GM12891 (cell line): ENCODE measurements around the gene YIF1A.
"Not testable (repeated sequence)": the region's sequence is repeated elsewhere in the genome, so short reads cannot be mapped to it uniquely, and the experiment has no call there.

Experiments
- DNase-seq: peaks from one replicate; pipeline ENCODE4 v3.0.0; 2011; ENCODE audit warnings: low spot score; ENCODE audit not compliant: insufficient read length
- FAIRE-seq: peaks from 2 replicates; lab custom pipeline; 2011; peaks lifted over from hg19 to GRCh38; lab: Jason Lieb, UNC
- PAX5 ChIP-seq: IDR thresholded peaks from 2 replicates; pipeline ENCODE4 v1.6.1; 2011; ENCODE audit warnings: low read length, moderate library complexity, mild to moderate bottlenecking; ENCODE audit not compliant: insufficient read depth, severe bottlenecking
- POLR2A ChIP-seq: IDR thresholded peaks from 2 replicates; pipeline ENCODE4 v1.6.1; 2011; ENCODE audit warnings: low read depth, low read length, control low read depth
- POLR2AphosphoS5 ChIP-seq: IDR thresholded peaks from 2 replicates; pipeline ENCODE4 v1.6.1; 2011; ENCODE audit warnings: low read depth, low read length, control low read depth
- POU2F2 ChIP-seq: IDR thresholded peaks from 2 replicates; pipeline ENCODE4 v1.6.1; 2011; ENCODE audit warnings: low read depth, mild to moderate bottlenecking, control low read depth, low read length, moderate library complexity
- SPI1 ChIP-seq: IDR thresholded peaks from 2 replicates; pipeline ENCODE4 v1.6.1; 2011; ENCODE audit warnings: low read depth, low read length, control low read depth
- TAF1 ChIP-seq: IDR thresholded peaks from 2 replicates; pipeline ENCODE4 v1.6.1; 2011; ENCODE audit warnings: low read depth, low read length, control low read depth

Gene YIF1A

DNA sequence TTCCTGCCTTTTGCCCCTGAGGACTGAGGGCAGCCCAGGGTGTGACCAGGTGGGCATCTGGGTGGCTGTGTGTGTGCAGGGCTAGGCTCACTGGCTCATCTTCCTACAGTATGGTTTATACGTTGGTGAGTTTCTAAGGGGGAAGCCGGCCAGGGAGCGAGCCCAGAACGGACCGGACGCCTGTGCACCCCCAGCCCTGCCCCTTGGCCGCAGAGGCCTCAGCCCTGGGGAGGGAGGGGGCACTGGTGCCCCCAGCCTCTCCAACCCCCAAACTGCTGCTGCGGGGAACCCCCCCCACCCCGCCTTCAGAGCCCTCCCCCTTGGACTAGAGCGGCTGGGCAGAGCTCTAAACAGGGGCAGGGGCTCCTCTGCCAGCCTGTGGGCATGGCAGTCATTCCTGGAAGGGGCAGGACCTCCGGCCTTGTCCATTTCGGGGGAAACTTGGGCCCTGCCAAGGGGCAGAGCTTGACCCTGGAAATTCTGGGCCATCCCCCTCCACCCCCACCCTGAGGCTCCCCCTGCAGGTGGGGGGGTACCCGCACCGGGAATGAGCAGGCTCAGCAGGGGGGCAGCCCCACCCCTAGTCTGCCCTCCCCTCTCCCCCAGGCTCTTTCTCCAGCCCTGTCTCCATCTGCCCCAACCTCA lies 5.4 kb downstream of the YIF1A start:
- DNase-seq, result no peak
- no peak for TF ChIP-seq SPI1
- TF ChIP-seq POU2F2, result no peak
- no peak for TF ChIP-seq POLR2A
- TF ChIP-seq TAF1, result no peak
- no peak for TF ChIP-seq PAX5
- TF ChIP-seq POLR2AphosphoS5, result no peak
- no peak for FAIRE-seq

DNA sequence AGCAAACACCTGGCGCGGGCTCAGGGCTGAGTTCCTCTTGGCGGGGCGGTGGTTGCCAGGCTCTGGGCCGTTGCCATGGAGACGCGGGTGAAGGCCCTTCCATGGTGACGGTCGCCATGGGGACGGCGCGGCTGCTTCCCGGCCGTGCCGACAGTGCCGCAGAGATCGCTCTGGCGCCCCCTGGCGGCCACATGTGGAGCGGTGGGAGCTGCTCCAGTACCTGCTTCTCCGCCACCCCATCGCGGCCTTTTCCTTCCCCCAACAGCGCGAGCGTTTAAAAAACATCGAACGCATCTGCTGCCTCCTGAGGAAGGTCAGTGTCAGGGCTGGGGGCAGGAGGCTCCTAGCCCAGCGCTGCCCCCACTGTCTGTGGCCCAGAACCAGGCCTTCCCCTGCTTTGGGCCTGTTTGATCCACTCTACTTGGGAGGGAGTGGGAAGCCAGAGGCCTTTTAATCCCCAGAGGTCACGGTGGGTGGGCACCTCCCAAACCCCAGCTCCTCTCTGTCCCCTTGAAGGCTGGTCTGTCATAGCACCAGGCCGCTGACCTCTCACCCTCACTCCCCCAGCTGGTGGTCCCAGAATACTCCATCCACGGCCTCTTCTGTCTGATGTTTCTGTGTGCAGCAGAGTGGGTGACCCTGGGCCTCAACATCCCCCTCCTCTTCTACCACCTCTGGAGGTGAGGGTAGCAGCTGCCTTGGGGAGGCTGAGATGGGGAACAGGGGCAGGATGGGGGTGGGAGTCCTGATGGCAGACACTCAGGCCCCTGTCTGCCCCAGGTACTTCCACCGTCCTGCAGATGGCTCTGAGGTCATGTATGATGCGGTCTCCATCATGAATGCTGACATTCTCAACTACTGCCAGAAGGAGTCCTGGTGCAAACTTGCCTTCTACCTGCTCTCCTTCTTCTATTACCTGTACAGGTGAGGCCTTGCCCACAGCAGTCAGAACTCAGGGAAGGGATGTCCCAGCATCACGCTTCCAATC lies 6.2 kb downstream of the YIF1A start:
- peak; percentile 99 for DNase-seq
- TF ChIP-seq POU2F2 (0 out of 2 replicates have a peak, but pooled peaks have one; percentile 18), SPI1 (peak; percentile 57; the same call in 1 of the 2 replicates), POLR2A (no peak), TAF1 (no peak), POLR2AphosphoS5 (peak; percentile 14; the same call in 1 of the 2 replicates), PAX5 (peak; percentile 12)
- peak; percentile 100 for FAIRE-seq

DNA sequence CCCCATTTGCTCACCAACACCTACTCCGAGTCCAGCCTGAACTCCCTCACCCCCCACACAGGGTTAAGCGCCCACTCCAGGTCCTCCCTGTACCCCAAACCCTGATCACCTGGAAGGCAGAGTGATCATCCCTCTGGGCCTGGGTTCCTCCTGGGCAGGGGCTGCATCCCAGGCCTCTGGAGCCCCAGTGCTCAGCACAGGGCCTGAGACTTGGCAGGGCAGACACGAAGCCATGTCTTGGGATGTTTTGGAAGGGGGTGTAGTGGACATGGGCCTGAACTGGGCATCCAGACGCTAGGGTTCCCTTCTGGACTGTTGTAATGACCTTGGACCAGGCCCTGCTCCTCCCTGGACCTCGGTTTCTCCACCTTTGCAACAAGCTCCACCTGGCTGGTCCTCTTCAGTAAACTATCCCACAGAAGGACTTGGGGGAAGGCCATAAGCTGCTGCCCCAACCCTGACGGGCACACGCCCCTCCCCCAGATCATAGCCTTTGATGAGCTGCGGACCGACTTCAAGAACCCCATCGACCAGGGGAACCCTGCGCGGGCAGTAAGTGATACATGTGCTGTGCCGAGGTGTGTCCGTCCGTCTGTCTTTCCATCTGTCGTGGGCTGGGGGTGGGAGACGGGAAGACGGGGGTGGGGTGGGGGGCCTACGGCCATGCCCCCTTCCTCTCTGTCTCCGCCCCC lies 7.0 kb downstream of the YIF1A start:
- FAIRE-seq, result no peak
- DNase-seq, result no peak
- TF ChIP-seq POLR2AphosphoS5, result no peak; the same call in 1 of the 2 replicates

DNA sequence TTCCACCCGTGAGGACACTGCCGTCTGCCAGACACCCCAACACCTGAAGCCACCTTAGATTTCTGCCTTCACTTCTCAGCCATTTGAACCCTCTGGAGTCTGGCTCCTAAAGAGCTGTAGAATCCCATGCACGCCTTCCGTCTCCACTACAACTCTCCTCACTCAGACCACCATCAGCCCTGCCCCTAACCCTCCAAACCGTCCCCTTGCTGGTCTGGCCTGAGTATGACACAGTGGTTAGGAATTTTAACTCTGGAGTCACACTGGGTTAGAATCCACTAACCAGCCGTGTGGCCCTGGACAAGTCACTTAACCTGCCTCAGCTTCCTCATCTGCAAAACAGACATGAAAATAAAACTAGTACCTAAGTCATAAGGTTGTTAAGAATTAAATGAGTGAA lies 7.9 kb downstream of the YIF1A start:
- FAIRE-seq (no peak), DNase-seq (no peak)
- TF ChIP-seq POLR2A (no peak), POLR2AphosphoS5 (no peak), SPI1 (no peak), PAX5 (no peak), POU2F2 (no peak)

DNA sequence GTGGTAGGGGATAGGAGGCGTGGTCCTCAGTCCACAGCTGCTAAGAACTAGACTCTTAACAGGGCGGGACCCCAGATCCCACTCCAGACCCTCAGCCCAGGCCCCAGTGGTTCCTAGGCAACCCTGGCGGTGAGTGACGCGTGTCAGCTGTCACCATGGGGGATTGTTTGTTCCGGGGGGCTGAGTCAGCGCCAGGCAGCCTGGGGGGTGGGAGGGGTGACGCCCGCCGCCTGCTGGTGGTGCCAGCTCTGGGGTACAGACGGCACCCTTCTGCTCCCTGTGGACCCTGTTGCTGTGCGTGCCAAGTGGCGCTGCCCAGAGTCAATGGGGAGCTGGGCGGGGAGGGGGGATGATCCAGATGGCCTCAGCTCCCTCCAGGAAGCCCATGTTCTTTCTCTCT lies 8.5 kb downstream of the YIF1A start:
- FAIRE-seq (no peak), DNase-seq (no peak)
- TF ChIP-seq PAX5, result no peak

DNA sequence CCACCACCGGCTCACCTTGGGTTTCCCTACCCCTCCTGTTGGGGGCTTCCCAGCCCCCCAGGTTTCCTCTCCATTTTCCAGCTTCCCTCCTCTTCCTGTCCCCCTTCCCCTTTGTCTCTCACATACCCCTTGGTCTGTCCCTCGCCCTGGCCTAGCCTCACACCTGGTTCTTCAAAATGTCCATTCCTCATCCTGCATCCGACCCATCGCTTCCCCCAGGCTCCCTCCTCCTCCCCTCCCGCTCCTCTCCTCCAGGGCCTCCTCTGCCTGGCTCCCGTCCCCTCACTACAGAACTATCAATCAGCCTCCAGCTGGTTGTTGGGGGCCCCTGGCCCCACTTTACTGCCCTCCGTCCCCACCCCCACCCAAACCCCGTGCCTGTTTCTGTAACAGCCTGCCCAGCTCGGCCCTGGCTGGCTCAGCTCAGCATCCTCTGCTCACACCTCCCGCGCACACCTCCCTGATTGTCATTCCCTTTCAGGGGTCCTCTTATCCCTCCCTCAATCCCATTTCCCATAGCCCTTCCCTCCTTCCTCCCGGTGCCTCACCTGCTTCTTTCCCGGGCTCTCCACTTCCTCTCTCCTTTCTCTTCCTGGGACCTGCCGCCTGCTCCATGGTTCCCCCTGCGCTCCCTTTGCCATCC lies 9.7 kb downstream of the YIF1A start:
- no peak for FAIRE-seq
- TF ChIP-seq POLR2AphosphoS5, result no peak
- no peak for TF ChIP-seq SPI1
- TF ChIP-seq POLR2A, result no peak
- no peak for TF ChIP-seq TAF1
- TF ChIP-seq PAX5, result no peak
- no peak for TF ChIP-seq POU2F2
- DNase-seq, result no peak

DNA sequence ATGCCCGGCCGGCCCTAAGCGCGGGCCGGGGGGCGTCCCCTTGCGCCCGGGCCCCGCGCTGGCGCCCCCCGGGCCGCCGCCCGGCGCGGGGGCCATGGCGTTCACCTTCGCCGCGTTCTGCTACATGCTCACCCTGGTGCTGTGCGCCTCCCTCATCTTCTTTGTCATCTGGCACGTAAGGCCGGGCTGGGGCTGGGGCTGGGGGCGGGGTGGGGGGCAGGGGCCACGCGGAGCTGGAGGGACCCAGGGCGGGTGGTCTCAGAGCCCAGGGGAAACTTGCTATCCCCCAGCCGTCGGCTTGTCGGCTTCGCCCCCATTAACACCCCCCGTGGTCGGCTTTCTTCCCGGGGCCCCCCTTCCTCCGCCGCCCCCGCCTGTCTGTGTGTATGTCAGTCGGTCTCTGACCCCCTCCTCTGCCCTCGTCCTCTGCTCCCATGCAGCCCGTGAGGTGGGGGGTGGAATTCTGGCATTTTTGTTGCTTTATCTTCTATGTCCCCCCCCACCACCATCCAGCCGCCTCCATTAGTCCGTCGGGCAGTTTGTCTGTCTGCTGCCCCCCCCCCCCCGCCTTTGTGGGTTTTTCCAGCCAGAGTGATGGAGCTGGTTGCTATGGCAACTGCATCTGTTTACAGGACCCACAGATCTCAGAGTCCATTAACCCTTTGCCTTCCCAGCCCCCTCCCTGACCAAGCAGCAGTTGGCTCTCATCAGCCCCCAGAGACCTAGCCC lies 10.4 kb downstream of the YIF1A start:
- TF ChIP-seq PAX5 (no peak), SPI1 (no peak), POLR2AphosphoS5 (no peak), POLR2A (peak; percentile 29; the same call in 1 of the 2 replicates), TAF1 (no peak), POU2F2 (no peak)
- DNase-seq (no peak), FAIRE-seq (no peak)

DNA sequence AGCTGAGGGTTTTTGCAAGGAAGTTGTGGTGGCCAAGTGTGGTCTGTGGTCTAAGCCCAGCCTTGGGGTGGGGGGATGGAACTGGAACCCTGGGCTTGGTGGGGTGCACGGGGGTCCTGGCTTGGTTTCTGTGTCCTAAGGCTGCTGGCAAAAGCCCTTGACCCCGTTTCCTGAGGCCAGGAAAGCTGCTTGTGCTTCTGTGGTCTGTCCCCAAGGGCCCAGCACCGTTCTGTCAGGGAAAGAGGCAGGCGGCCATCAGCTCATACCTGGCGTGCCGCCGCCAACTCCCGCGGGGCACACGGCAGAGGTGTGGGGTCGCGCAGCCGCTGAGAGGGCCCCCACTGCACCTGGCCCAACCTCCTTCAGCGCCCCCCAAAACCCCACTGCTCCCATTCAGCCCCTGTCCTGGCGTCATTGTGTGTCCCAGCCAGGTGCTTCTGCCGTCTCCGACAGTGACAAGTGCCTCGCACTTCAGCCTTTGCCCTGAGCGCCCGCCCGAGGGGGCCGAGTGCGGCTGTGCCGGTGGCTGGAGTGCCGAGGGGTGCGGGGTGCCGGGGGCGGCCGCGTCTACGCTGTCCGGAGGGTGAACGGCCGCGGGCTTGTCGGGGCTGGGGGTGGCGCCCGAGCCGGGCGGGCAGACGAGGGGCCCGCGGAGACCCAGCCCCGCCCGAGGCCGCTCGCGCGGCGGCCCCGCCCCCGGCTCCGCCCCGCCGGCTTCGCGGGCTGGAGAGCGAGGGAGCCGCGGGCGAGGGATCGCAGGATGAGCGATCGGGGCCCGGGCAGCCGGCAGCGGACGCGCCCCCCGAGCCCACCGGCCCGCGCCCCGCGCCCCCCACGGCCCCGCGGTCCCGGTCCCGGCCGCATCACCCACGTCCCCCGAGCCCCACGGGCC lies 11.2 kb downstream of the YIF1A start, which contains the start of gene CNIH2:
TSS of gene CNIH2 (plus strand) at position 705 of the 892 bp plus-strand sequence. CDS start 282 bp downstream, outside the sequence.
- peak; percentile 76 for FAIRE-seq
- peak; percentile 74 for DNase-seq
- TF ChIP-seq SPI1 (no peak), POLR2A (no peak; the same call in 1 of the 2 replicates), POLR2AphosphoS5 (peak; percentile 57; the same call in 1 of the 2 replicates), PAX5 (no peak), POU2F2 (no peak), TAF1 (no peak)

DNA sequence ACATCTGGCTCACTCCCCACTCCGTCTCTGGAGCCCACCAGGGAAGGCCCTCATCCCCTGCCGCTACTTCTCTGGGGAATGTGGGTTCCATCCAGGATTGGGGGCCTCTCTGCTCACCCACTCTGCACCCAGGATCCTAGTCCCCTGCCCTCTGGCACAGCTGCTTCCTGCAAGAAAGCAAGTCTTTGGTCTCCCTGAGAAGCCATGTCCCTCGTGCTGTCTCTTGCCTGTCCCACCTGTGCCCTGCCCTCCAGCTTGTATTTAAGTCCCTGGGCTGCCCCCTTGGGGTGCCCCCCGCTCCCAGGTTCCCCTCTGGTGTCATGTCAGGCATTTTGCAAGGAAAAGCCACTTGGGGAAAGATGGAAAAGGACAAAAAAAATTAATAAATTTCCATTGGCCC lies 11.9 kb downstream of the YIF1A start:
- DNase-seq, FAIRE-seq: not testable (repeated sequence)
